Astrocyte (in vitro differentiated cells and primary cell): ENCODE measurements around the gene SARS1. TPM values are rescaled to one million over a fixed set of nuclear protein-coding genes. Genes with fewer than 3 reads are reported as not detected.
A peak's percentile ranks its signal among the peaks of the same experiment; 100 is the strongest.

Source experiments
- DNase-seq: peaks from one replicate; pipeline ENCODE4 v3.0.0-alpha.2; 2010; ENCODE audit warnings: low read depth
- FAIRE-seq: peaks from 2 replicates; lab custom pipeline; 2011; peaks lifted over from hg19 to GRCh38; lab: Jason Lieb, UNC
- H2AFZ ChIP-seq: 2 replicates; pipeline ENCODE4 v1.6.0; 2012; ENCODE audit warnings: low read depth, low read length, inconsistent platforms
- H3K27ac ChIP-seq: 2 replicates; pipeline ENCODE4 v1.5.1; 2011; ENCODE audit warnings: low read depth, low read length, inconsistent platforms
- H3K27me3 ChIP-seq: 2 replicates; pipeline ENCODE4 v1.6.0; 2011; ENCODE audit warnings: low read length, inconsistent platforms; ENCODE audit not compliant: insufficient read depth
- H3K36me3 ChIP-seq: 2 replicates; pipeline ENCODE4 v1.5.1; 2011; ENCODE audit warnings: low read length, inconsistent platforms; ENCODE audit not compliant: insufficient read depth
- H3K4me1 ChIP-seq: 2 replicates; pipeline ENCODE4 v1.5.1; 2011; ENCODE audit warnings: low read length, inconsistent platforms; ENCODE audit not compliant: insufficient read depth
- H3K4me2 ChIP-seq: 2 replicates; pipeline ENCODE4 v1.6.0; 2012; ENCODE audit warnings: low read length, inconsistent platforms
- H3K4me3 ChIP-seq: 2 replicates; pipeline ENCODE4 v1.5.1; 2011; ENCODE audit warnings: low read depth, mild to moderate bottlenecking, low read length, inconsistent platforms; ENCODE audit not compliant: insufficient read depth
- H3K79me2 ChIP-seq: 2 replicates; pipeline ENCODE4 v1.6.0; 2012; ENCODE audit warnings: mild to moderate bottlenecking, low read length, inconsistent platforms; ENCODE audit not compliant: insufficient read depth
- H3K9ac ChIP-seq: 2 replicates; pipeline ENCODE4 v1.6.0; 2012; ENCODE audit warnings: mild to moderate bottlenecking, low read length, inconsistent platforms
- H3K9me3 ChIP-seq: 2 replicates; pipeline ENCODE4 v1.5.1; 2012; ENCODE audit warnings: low read depth, mild to moderate bottlenecking, low read length, inconsistent platforms; ENCODE audit not compliant: insufficient read depth
- H4K20me1 ChIP-seq: 2 replicates; pipeline ENCODE4 v1.6.0; 2012; ENCODE audit warnings: low read length, inconsistent platforms; ENCODE audit not compliant: insufficient read depth
- H3K27ac Mint-ChIP-seq: one replicate; pipeline ENCODE4 v1.8.0; 2021; ENCODE audit warnings: mild to moderate bottlenecking, mixed read lengths; ENCODE audit not compliant: unreplicated experiment
- H3K27me3 Mint-ChIP-seq: one replicate; pipeline ENCODE4 v1.8.0; 2021; ENCODE audit warnings: low read depth, mixed read lengths; ENCODE audit not compliant: unreplicated experiment
- H3K36me3 Mint-ChIP-seq: one replicate; pipeline ENCODE4 v1.8.0; 2021; ENCODE audit warnings: low read depth, mixed read lengths; ENCODE audit not compliant: unreplicated experiment
- H3K4me1 Mint-ChIP-seq: one replicate; pipeline ENCODE4 v1.8.0; 2021; ENCODE audit warnings: low read depth, mixed read lengths; ENCODE audit not compliant: unreplicated experiment
- H3K4me3 Mint-ChIP-seq: one replicate; pipeline ENCODE4 v1.8.0; 2021; ENCODE audit warnings: mild to moderate bottlenecking, moderate library complexity, mixed read lengths; ENCODE audit not compliant: unreplicated experiment
- H3K9me3 Mint-ChIP-seq: one replicate; pipeline ENCODE4 v1.8.0; 2021; ENCODE audit warnings: mild to moderate bottlenecking, mixed read lengths; ENCODE audit not compliant: unreplicated experiment
- EZH2 ChIP-seq: IDR thresholded peaks from 2 replicates; pipeline ENCODE4 v1.6.1; 2012; ENCODE audit warnings: mild to moderate bottlenecking, low read length, inconsistent platforms; ENCODE audit not compliant: insufficient read depth
- total RNA-seq: library from RNA; stranded (reverse); gene quantifications from 2 replicates; pipeline ENCODE4 v1.2.1, GENCODE V29; 2021
- TF ChIP-seq, protein P1 (sequence below): IDR thresholded peaks from 2 replicates; pipeline ENCODE4 v1.5.1; 2011; ENCODE audit warnings: low read depth, mild to moderate bottlenecking, inconsistent platforms, low read length, moderate library complexity; ENCODE audit not compliant: insufficient read depth

Gene SARS1
- total RNA-seq, 1 donor from 2014 or later: 355 TPM

DNA sequence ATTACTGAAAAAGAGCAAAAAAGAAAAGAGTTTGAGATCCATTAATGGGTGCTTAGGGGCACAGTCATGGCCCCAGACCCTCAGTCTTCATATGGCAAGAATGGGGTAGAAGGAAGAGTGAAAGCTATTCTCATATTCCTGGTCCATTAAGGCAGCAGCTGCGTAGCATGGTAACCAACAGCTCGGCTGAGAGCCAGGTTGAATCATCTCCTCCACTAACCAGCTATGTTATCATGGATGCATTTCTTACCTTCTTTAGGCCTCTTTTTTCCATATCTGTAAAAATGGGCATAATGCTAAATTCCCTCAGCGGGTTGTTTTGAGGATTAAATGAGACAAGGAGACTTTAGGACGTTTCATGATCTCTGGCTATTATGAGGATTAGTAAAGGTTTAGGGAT, 15.0 kb upstream of the SARS1 start:
- TF ChIP-seq EZH2: no peak
- TF ChIP-seq, protein P1, sequence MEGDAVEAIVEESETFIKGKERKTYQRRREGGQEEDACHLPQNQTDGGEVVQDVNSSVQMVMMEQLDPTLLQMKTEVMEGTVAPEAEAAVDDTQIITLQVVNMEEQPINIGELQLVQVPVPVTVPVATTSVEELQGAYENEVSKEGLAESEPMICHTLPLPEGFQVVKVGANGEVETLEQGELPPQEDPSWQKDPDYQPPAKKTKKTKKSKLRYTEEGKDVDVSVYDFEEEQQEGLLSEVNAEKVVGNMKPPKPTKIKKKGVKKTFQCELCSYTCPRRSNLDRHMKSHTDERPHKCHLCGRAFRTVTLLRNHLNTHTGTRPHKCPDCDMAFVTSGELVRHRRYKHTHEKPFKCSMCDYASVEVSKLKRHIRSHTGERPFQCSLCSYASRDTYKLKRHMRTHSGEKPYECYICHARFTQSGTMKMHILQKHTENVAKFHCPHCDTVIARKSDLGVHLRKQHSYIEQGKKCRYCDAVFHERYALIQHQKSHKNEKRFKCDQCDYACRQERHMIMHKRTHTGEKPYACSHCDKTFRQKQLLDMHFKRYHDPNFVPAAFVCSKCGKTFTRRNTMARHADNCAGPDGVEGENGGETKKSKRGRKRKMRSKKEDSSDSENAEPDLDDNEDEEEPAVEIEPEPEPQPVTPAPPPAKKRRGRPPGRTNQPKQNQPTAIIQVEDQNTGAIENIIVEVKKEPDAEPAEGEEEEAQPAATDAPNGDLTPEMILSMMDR: no peak
- Mint-ChIP-seq H3K4me1 (peaks cover 38% of the 10 kb centered on the region), H3K27ac (peak overlapping the region; percentile 91), H3K4me3 (peak overlapping the region; percentile 20), H3K36me3 (no peaks in the 10 kb centered on the region), H3K9me3 (no peaks in the 10 kb centered on the region), H3K27me3 (no peaks in the 10 kb centered on the region)
- H3K27ac ChIP-seq: peak overlapping the region; percentile 95
- FAIRE-seq: no peak
- H3K4me2 ChIP-seq: peak overlapping the region; percentile 73
- peaks cover 29% of the 10 kb centered on the region for H3K4me1 ChIP-seq
- peak overlapping the region; percentile 75 for H3K9ac ChIP-seq
- H3K4me3 ChIP-seq: peak overlapping the region; percentile 24
- H4K20me1 ChIP-seq: no peaks in the 10 kb centered on the region
- no peaks in the 10 kb centered on the region for H3K27me3 ChIP-seq
- no peaks in the 10 kb centered on the region for H3K79me2 ChIP-seq
- H3K9me3 ChIP-seq: no peaks in the 10 kb centered on the region
- no peak overlapping the region for H2AFZ ChIP-seq
- DNase-seq: peak; percentile 85
- H3K36me3 ChIP-seq: no peaks in the 10 kb centered on the region

DNA sequence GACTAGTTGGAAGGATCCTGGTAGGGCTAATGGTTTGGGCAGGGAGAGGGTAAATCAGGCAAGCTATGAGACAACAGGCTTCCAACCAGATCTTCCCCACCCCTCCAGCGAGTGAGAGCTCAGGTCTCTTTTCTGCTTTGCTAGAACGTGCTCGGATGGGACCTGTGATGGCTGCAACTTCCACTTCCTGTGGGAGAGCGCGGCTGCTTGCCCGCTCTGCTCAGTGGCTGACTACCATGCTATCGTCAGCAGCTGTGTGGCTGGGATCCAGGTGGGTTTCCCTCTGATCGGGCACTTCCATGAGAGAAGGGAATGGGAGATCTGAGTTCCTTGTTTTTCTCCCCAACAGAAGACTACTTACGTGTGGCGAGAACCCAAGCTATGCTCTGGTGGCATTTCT, 14.0 kb upstream of the SARS1 start:
- H3K9me3 ChIP-seq: no peaks in the 10 kb centered on the region
- no peak overlapping the region for H2AFZ ChIP-seq
- no peak overlapping the region for H3K4me2 ChIP-seq
- no peak overlapping the region for H3K9ac ChIP-seq
- TF ChIP-seq EZH2: no peak
- TF ChIP-seq, protein P1: no peak
- no peak overlapping the region for H3K4me3 ChIP-seq
- no peaks in the 10 kb centered on the region for H4K20me1 ChIP-seq
- no peaks in the 10 kb centered on the region for H3K79me2 ChIP-seq
- no peaks in the 10 kb centered on the region for H3K9me3 Mint-ChIP-seq
- peaks cover 34% of the 10 kb centered on the region for H3K4me1 Mint-ChIP-seq
- no peak for FAIRE-seq
- H3K4me1 ChIP-seq: peaks cover 29% of the 10 kb centered on the region
- no peak overlapping the region for H3K4me3 Mint-ChIP-seq
- no peaks in the 10 kb centered on the region for H3K27me3 ChIP-seq
- no peak for DNase-seq
- H3K27me3 Mint-ChIP-seq: no peaks in the 10 kb centered on the region
- H3K27ac Mint-ChIP-seq: peak overlapping the region; percentile 31
- H3K36me3 ChIP-seq: no peaks in the 10 kb centered on the region
- H3K27ac ChIP-seq: no peak overlapping the region
- no peaks in the 10 kb centered on the region for H3K36me3 Mint-ChIP-seq

DNA sequence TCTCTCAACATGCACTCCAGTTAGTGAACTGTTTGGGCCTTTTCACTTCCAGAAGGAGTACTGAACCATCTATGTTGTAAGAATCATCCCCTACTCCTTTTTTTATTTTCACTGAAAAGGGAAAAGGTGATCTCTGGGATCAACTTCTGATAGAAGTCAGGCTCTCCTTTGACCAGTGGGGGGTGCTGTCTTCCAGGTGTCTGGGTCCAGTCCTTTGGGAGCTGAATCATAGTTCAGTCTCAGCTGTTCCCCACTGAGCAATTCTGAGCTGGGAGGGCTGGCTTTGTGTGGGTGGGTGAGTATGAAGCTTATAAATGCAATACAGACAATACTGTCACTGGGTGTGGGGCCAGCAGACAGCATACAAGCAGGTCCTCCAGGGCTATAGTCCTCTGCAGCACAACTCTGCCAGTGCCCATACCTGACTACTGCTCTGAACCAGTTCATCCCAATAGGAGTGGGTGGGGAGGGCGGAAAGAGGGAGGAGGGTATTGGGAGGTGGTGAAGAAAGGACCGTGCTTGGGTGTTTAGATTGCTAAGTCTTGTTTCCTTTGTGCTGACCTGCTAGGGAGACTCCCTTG, 12.5 kb upstream of the SARS1 start:
- TF ChIP-seq EZH2: no peak
- TF ChIP-seq, protein P1: peak; percentile 92
- Histone ChIP-seq H3K4me2 (peak overlapping the region; percentile 73), H3K79me2 (no peaks in the 10 kb centered on the region), H3K9ac (peak overlapping the region; percentile 30), H2AFZ (peak overlapping the region; percentile 18), H3K9me3 (no peaks in the 10 kb centered on the region), H4K20me1 (no peaks in the 10 kb centered on the region), H3K27me3 (no peaks in the 10 kb centered on the region), H3K4me1 (peaks cover 29% of the 10 kb centered on the region), H3K27ac (peak overlapping the region; percentile 64), H3K36me3 (no peaks in the 10 kb centered on the region), H3K4me3 (no peak overlapping the region)
- Mint-ChIP-seq H3K36me3 (no peaks in the 10 kb centered on the region), H3K9me3 (peaks cover 2% of the 10 kb centered on the region), H3K4me3 (no peak overlapping the region), H3K27ac (peak overlapping the region; percentile 79), H3K4me1 (peaks cover 34% of the 10 kb centered on the region), H3K27me3 (no peaks in the 10 kb centered on the region)
- FAIRE-seq (no peak), DNase-seq (peak; percentile 89)
